RWPE2 (cell line): ENCODE results near the gene SNX9.

ENCODE experiments used
- ATAC-seq: fragments of 200-7000 bp; cut with Tn5 transposase; 3 replicates; pipeline ENCODE4 v1.9.1; 2021; ENCODE audit warnings: low read depth
- DNase-seq: peaks from one replicate; pipeline ENCODE4 v3.0.0-alpha.2; 2020; ENCODE audit warnings: low spot score
- H3K27ac ChIP-seq: fragments of 450-650 bp; 2 replicates; pipeline ENCODE4 v1.5.1; 2017; ENCODE audit warnings: mild to moderate bottlenecking; ENCODE audit not compliant: poor library complexity, severe bottlenecking
- H3K27me3 ChIP-seq: fragments of 250-450 bp; sonication (Bioruptor Pico); 2 replicates; pipeline ENCODE4 v1.5.1; 2021; ENCODE audit warnings: mild to moderate bottlenecking, moderate library complexity; ENCODE audit not compliant: insufficient read depth, poor library complexity, severe bottlenecking
- H3K36me3 ChIP-seq: fragments of 250-450 bp; sonication (Bioruptor Pico); 2 replicates; pipeline ENCODE4 v1.5.1; 2020; ENCODE audit warnings: low read depth, mild to moderate bottlenecking, moderate library complexity
- H3K4me1 ChIP-seq: fragments of 250-450 bp; sonication (Bioruptor Pico); 2 replicates; pipeline ENCODE4 v1.5.1; 2021; ENCODE audit warnings: mild to moderate bottlenecking, moderate library complexity; ENCODE audit not compliant: insufficient read depth, poor library complexity, severe bottlenecking
- H3K4me3 ChIP-seq: fragments of 250-450 bp; sonication (Bioruptor Pico); 2 replicates; pipeline ENCODE4 v1.5.1; 2021; ENCODE audit warnings: mild to moderate bottlenecking, moderate library complexity; ENCODE audit not compliant: severe bottlenecking
- H3K9me3 ChIP-seq: fragments of 250-450 bp; sonication (Bioruptor Pico); 2 replicates; pipeline ENCODE4 v1.5.1; 2021; ENCODE audit warnings: mild to moderate bottlenecking, moderate library complexity; ENCODE audit not compliant: severe bottlenecking
- CTCF ChIP-seq: fragments of 450-650 bp; IDR thresholded peaks from one replicate; pipeline ENCODE4 v1.5.1; 2017; ENCODE audit warnings: mild to moderate bottlenecking, moderate library complexity; ENCODE audit not compliant: poor library complexity, severe bottlenecking

The SNX9 gene

GRCh38 chr6:157912326-157912725 is 89.3 kb downstream of the SNX9 start:
- no peak for DNase-seq
- no peak for TF ChIP-seq CTCF
- Histone ChIP-seq H3K4me1 (no peaks in the 10 kb centered on the region), H3K4me3 (no peak overlapping the region), H3K27ac (no peak overlapping the region), H3K27me3 (no peaks in the 10 kb centered on the region), H3K9me3 (no peaks in the 10 kb centered on the region), H3K36me3 (peaks cover 75% of the 10 kb centered on the region)
- ATAC-seq = peak; percentile 27; the same call in 1 of the 3 replicates

GRCh38 chr6:157921685-157922367 is 98.8 kb downstream of the SNX9 start:
- TF ChIP-seq CTCF = no peak
- H3K27me3 ChIP-seq = no peaks in the 10 kb centered on the region
- H3K9me3 ChIP-seq = peaks cover 5% of the 10 kb centered on the region
- ATAC-seq (no peak), DNase-seq (no peak)
- peaks cover 79% of the 10 kb centered on the region for H3K36me3 ChIP-seq
- H3K4me3 ChIP-seq = no peak overlapping the region
- no peaks in the 10 kb centered on the region for H3K4me1 ChIP-seq
- H3K27ac ChIP-seq = no peak overlapping the region

- DNase-seq (no peak), ATAC-seq (no peak)
- Histone ChIP-seq H3K27ac (no peak overlapping the region), H3K9me3 (no peaks in the 10 kb centered on the region), H3K4me3 (no peak overlapping the region), H3K4me1 (no peaks in the 10 kb centered on the region), H3K27me3 (no peaks in the 10 kb centered on the region), H3K36me3 (peaks cover 76% of the 10 kb centered on the region)
- no peak for TF ChIP-seq CTCF
These were observed 102.7 kb downstream of the SNX9 start for GRCh38 chr6:157925771-157926170.

- H3K27me3 ChIP-seq = no peaks in the 10 kb centered on the region
- H3K27ac ChIP-seq = no peak overlapping the region
- no peak overlapping the region for H3K4me3 ChIP-seq
- H3K9me3 ChIP-seq = no peaks in the 10 kb centered on the region
- ATAC-seq (no peak), DNase-seq (no peak)
- peaks cover 75% of the 10 kb centered on the region for H3K36me3 ChIP-seq
- H3K4me1 ChIP-seq = no peaks in the 10 kb centered on the region
- TF ChIP-seq CTCF = no peak
These were observed 104.0 kb downstream of the SNX9 start for GRCh38 chr6:157927011-157927410.

- ATAC-seq (no peak), DNase-seq (no peak)
- Histone ChIP-seq H3K27ac (no peak overlapping the region), H3K4me1 (no peaks in the 10 kb centered on the region), H3K9me3 (no peaks in the 10 kb centered on the region), H3K27me3 (no peaks in the 10 kb centered on the region), H3K36me3 (peaks cover 70% of the 10 kb centered on the region), H3K4me3 (no peak overlapping the region)
- no peak for TF ChIP-seq CTCF
These were observed 105.4 kb downstream of the SNX9 start for GRCh38 chr6:157928428-157928827.
